H9 (cell line): Measurements from ENCODE around the gene ZNF354B. TPM values are rescaled to one million over a fixed set of nuclear protein-coding genes. Genes with fewer than 3 reads are reported as not detected.

Source experiments
- DNase-seq: peaks from one replicate; pipeline ENCODE4 v3.0.0-alpha.2; 2017
- H2AFZ ChIP-seq: one replicate; pipeline ENCODE4 v1.6.1; 2013; ENCODE audit warnings: mild to moderate bottlenecking, low read length, control low read depth, moderate library complexity
- H2AK5ac ChIP-seq: 2 replicates; pipeline ENCODE4 v1.6.1; 2013; ENCODE audit warnings: low read length, control low read depth, mixed read lengths; ENCODE audit not compliant: insufficient read length
- H2BK120ac ChIP-seq: one replicate; pipeline ENCODE4 v1.6.1; 2013; ENCODE audit warnings: low read depth, mild to moderate bottlenecking, low read length, control low read depth, inconsistent platforms; ENCODE audit not compliant: poor library complexity, severe bottlenecking
- H2BK12ac ChIP-seq: 2 replicates; pipeline ENCODE4 v1.6.1; 2013; ENCODE audit warnings: low read length, control low read depth, mixed read lengths, low read depth; ENCODE audit not compliant: insufficient read length
- H2BK15ac ChIP-seq: 2 replicates; pipeline ENCODE4 v1.6.1; 2013; ENCODE audit warnings: low read depth, low read length, control low read depth
- H2BK20ac ChIP-seq: one replicate; pipeline ENCODE4 v1.6.1; 2013; ENCODE audit warnings: low read depth, mild to moderate bottlenecking, low read length, control low read depth, inconsistent platforms; ENCODE audit not compliant: poor library complexity, severe bottlenecking
- H2BK5ac ChIP-seq: 2 replicates; pipeline ENCODE4 v1.6.1; 2013; ENCODE audit warnings: low read length, control low read depth, mixed read lengths; ENCODE audit not compliant: insufficient read length
- H3K14ac ChIP-seq: 2 replicates; pipeline ENCODE4 v1.6.1; 2013; ENCODE audit warnings: low read length, control low read depth; ENCODE audit not compliant: insufficient read depth
- H3K18ac ChIP-seq: 2 replicates; pipeline ENCODE4 v1.6.1; 2013; ENCODE audit warnings: low read depth, mild to moderate bottlenecking, mixed read lengths, low read length, control low read depth; ENCODE audit not compliant: insufficient read length
- H3K23ac ChIP-seq: 2 replicates; pipeline ENCODE4 v1.6.1; 2013; ENCODE audit warnings: low read length, control low read depth, mixed read lengths, low read depth; ENCODE audit not compliant: insufficient read length
- H3K23me2 ChIP-seq: 2 replicates; pipeline ENCODE4 v1.6.1; 2013; ENCODE audit warnings: low read depth, mild to moderate bottlenecking, mixed read lengths, low read length, control low read depth; ENCODE audit not compliant: insufficient read length, poor library complexity, severe bottlenecking
- H3K27ac ChIP-seq: 2 replicates; pipeline ENCODE4 v1.5.1; 2013; ENCODE audit warnings: low read length, control low read depth, mixed read lengths, low read depth; ENCODE audit not compliant: insufficient read length
- H3K27me3 ChIP-seq: 2 replicates; pipeline ENCODE4 v1.6.1; 2013; ENCODE audit warnings: low read length, control low read depth, inconsistent platforms; ENCODE audit not compliant: insufficient read depth
- H3K4ac ChIP-seq: 2 replicates; pipeline ENCODE4 v1.6.1; 2013; ENCODE audit warnings: low read depth, mild to moderate bottlenecking, control low read depth, inconsistent platforms, low read length, moderate library complexity
- H3K4me1 ChIP-seq: 2 replicates; pipeline ENCODE4 v1.6.1; 2013; ENCODE audit warnings: low read length, control low read depth, inconsistent platforms; ENCODE audit not compliant: insufficient read depth
- H3K4me2 ChIP-seq: 2 replicates; pipeline ENCODE4 v1.6.1; 2013; ENCODE audit warnings: low read length, control low read depth, mixed read lengths; ENCODE audit not compliant: insufficient read length, insufficient read depth
- H3K56ac ChIP-seq: 2 replicates; pipeline ENCODE4 v1.6.1; 2013; ENCODE audit warnings: low read depth, mild to moderate bottlenecking, mixed read lengths, low read length, control low read depth; ENCODE audit not compliant: insufficient read length
- H3K79me1 ChIP-seq: 2 replicates; pipeline ENCODE4 v1.6.1; 2013; ENCODE audit warnings: low read depth, mild to moderate bottlenecking, moderate library complexity, low read length, control low read depth, inconsistent platforms; ENCODE audit not compliant: insufficient read depth, poor library complexity, severe bottlenecking
- H3K79me2 ChIP-seq: 2 replicates; pipeline ENCODE4 v1.6.1; 2013; ENCODE audit warnings: low read length, control low read depth, inconsistent platforms; ENCODE audit not compliant: insufficient read depth
- H3K9ac ChIP-seq: 2 replicates; pipeline ENCODE4 v1.6.1; 2013; ENCODE audit warnings: low read length, control low read depth, mixed read lengths; ENCODE audit not compliant: insufficient read length; ENCODE audit errors: extremely low read depth
- H3K9me3 ChIP-seq: one replicate; pipeline ENCODE4 v1.6.1; 2013; ENCODE audit warnings: low read depth, low read length, inconsistent platforms; ENCODE audit not compliant: control insufficient read depth
- H3T11ph ChIP-seq: one replicate; pipeline ENCODE4 v1.6.1; 2013; ENCODE audit warnings: mild to moderate bottlenecking, low read length, control low read depth, inconsistent platforms
- H4K20me1 ChIP-seq: one replicate; pipeline ENCODE4 v1.6.1; 2013; ENCODE audit not compliant: control insufficient read depth, insufficient read length, insufficient read depth
- H4K5ac ChIP-seq: 2 replicates; pipeline ENCODE4 v1.6.1; 2013; ENCODE audit warnings: low read depth, mild to moderate bottlenecking, mixed read lengths, low read length, control low read depth; ENCODE audit not compliant: insufficient read length
- H4K8ac ChIP-seq: replicated peaks from 2 replicates; pipeline ENCODE4 v1.6.1; 2013; ENCODE audit warnings: low read length, control low read depth, mixed read lengths, low read depth; ENCODE audit not compliant: insufficient read length
- H4K91ac ChIP-seq: 2 replicates; pipeline ENCODE4 v1.6.1; 2013; ENCODE audit warnings: low read depth, mild to moderate bottlenecking, moderate library complexity, mixed read lengths, low read length, control low read depth; ENCODE audit not compliant: insufficient read length
- H3K27ac Mint-ChIP-seq, 3 experiments: 2 replicates in 2 of 3; 3 replicates in 1 of 3; pipeline ENCODE4 v1.8.0; 2020 to 2021; ENCODE audit warnings: mixed read lengths in 3 of 3, mild to moderate bottlenecking in 1 of 3, moderate library complexity in 1 of 3
- H3K27me3 Mint-ChIP-seq: 2 replicates; pipeline ENCODE4 v1.8.0; 2021; ENCODE audit warnings: low read depth, mild to moderate bottlenecking, moderate library complexity, mixed read lengths
- H3K36me3 Mint-ChIP-seq, 3 experiments: 2 replicates in 2 of 3; 3 replicates in 1 of 3; pipeline ENCODE4 v1.8.0; 2020 to 2021; ENCODE audit warnings: low read depth in 3 of 3, mixed read lengths in 3 of 3; ENCODE audit not compliant: insufficient read depth in 1 of 3
- H3K4me1 Mint-ChIP-seq, 2 experiments: 2 replicates each; pipeline ENCODE4 v1.8.0; 2020; ENCODE audit warnings: mixed read lengths in 2 of 2
- H3K4me3 Mint-ChIP-seq, 2 experiments: 2 replicates in 1 of 2; 3 replicates in 1 of 2; pipeline ENCODE4 v1.8.0; 2020 to 2021; ENCODE audit warnings: mild to moderate bottlenecking in 2 of 2, mixed read lengths in 2 of 2, moderate library complexity in 1 of 2
- H3K9me3 Mint-ChIP-seq, 2 experiments: 2 replicates in 1 of 2; 3 replicates in 1 of 2; pipeline ENCODE4 v1.8.0; 2020; ENCODE audit warnings: mild to moderate bottlenecking in 2 of 2, mixed read lengths in 2 of 2, moderate library complexity in 1 of 2
- CTCF ChIP-seq: fragments of 200-600 bp; sonication (generic); conservative IDR thresholded peaks from 3 replicates; pipeline ENCODE4 v1.8.0; 2021; ENCODE audit warnings: antibody characterized with exemption, mild to moderate bottlenecking
- WGBS: extraction: QIAGEN DNeasy Blood & Tissue Kit; methylation state at CpG from one replicate; pipeline ENCODE4 v1.1.7; 2013; ENCODE audit warnings: missing lambda C conversion rate, low lambda C conversion rate, mixed read lengths; ENCODE audit not compliant: insufficient read length; ENCODE audit errors: extremely low coverage; 5-methylcytosine and 5-hydroxymethylcytosine counted together
- total RNA-seq: library from RNA; stranded (reverse); gene quantifications from 2 replicates; pipeline ENCODE4 v1.2.1, GENCODE V29; 2021

The ZNF354B gene
- total RNA-seq, 1 experiment from 2014 or later, result 20.6 TPM

DNA sequence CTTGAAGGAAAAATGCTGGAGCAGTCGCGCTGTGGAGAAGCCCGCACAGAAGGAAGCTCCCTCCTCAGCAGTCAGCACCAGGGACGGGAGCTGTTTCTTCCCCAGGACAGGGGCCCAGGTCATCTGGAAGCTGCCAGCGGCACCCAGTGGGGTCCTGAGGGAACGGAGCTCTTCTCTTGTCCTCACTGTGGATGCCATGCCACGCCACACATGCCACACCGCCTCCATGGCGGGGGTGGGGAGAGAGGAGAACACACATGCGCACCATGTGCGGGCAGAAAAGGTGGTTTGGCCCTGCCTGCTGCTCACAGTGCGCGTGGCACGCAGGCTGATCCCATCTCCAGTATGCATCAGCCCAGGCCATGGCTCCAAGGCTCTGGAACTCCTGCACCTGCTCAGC lies 41.7 kb upstream of the ZNF354B start:
- H3K27me3 ChIP-seq, result no peaks in the 10 kb centered on the region
- H3K27ac ChIP-seq, result no peak overlapping the region
- no peak overlapping the region for H2BK20ac ChIP-seq
- H3K56ac ChIP-seq, result no peak overlapping the region
- H2BK15ac ChIP-seq, result no peak overlapping the region
- no peak overlapping the region for H2BK5ac ChIP-seq
- H3K23me2 ChIP-seq, result no peaks in the 10 kb centered on the region
- peaks cover 31 to 68% of the 10 kb centered on the region in 2 experiments for H3K9me3 Mint-ChIP-seq
- H3K4me1 Mint-ChIP-seq, result peaks cover 0 to 2% of the 10 kb centered on the region in 2 experiments; a peak in 1 of 4 replicates
- H3K14ac ChIP-seq, result no peak overlapping the region
- H3K79me1 ChIP-seq, result no peaks in the 10 kb centered on the region
- no peak overlapping the region for H2BK120ac ChIP-seq
- H3K23ac ChIP-seq, result no peak overlapping the region
- H4K8ac ChIP-seq, result no peak overlapping the region
- peaks cover 0 to 8% (median 5%) of the 10 kb centered on the region in 3 experiments; a peak in 4 of 7 replicates for H3K36me3 Mint-ChIP-seq
- H4K5ac ChIP-seq, result no peak overlapping the region
- no peak overlapping the region for H3K18ac ChIP-seq
- no peak overlapping the region for H3K4ac ChIP-seq
- H4K20me1 ChIP-seq, result no peaks in the 10 kb centered on the region
- no peak overlapping the region for H4K91ac ChIP-seq
- H3K79me2 ChIP-seq, result no peaks in the 10 kb centered on the region
- no peak overlapping the region for H2AK5ac ChIP-seq
- H3K4me1 ChIP-seq, result no peaks in the 10 kb centered on the region
- no peaks in the 10 kb centered on the region for H3K9me3 ChIP-seq
- H3T11ph ChIP-seq, result no peak overlapping the region
- no peak for DNase-seq
- H2BK12ac ChIP-seq, result no peak overlapping the region
- no peak overlapping the region for H3K4me3 Mint-ChIP-seq
- 0 out of 3 replicates have a peak, but pooled peaks have one; percentile 13 for TF ChIP-seq CTCF
- H3K4me2 ChIP-seq, result no peak overlapping the region
- WGBS, result no CpG with 5 or more reads among the region's 14 CpGs
- no peak overlapping the region for H2AFZ ChIP-seq
- H3K27ac Mint-ChIP-seq, result no peak overlapping the region
- no peak overlapping the region for H3K9ac ChIP-seq
- no peaks in the 10 kb centered on the region; the same call in 1 of the 2 replicates for H3K27me3 Mint-ChIP-seq
